Mucosa of descending colon (tissue), 3 donors: ENCODE results near the gene PHYHD1. TPM values are rescaled to one million over a fixed set of nuclear protein-coding genes. Genes with fewer than 3 reads are reported as not detected.
"Not testable (repeated sequence)": the region's sequence is repeated elsewhere in the genome, so short reads cannot be mapped to it uniquely, and the experiment has no call there.

Experiments used
- ATAC-seq: fragments of 200-7000 bp; cut with Tn5 transposase; one replicate; pipeline ENCODE4 v1.9.1; 2020; ENCODE audit warnings: mild to moderate bottlenecking, moderate library complexity
- DNase-seq, 3 donors: peaks; one replicate each; pipeline ENCODE4 v3.0.0-alpha.2; 2020
- H3K36me3 ChIP-seq: fragments of 200-600 bp; one replicate; pipeline ENCODE4 v1.8.0; 2021; ENCODE audit warnings: low read depth, mild to moderate bottlenecking
- H3K4me1 ChIP-seq: fragments of 200-600 bp; one replicate; pipeline ENCODE4 v1.8.0; 2021; ENCODE audit warnings: low read depth, mild to moderate bottlenecking
- H3K4me3 ChIP-seq: fragments of 200-600 bp; one replicate; pipeline ENCODE4 v1.8.0; 2021; ENCODE audit warnings: mild to moderate bottlenecking
- H3K9me3 ChIP-seq: fragments of 200-600 bp; one replicate; pipeline ENCODE4 v1.8.0; 2021; ENCODE audit warnings: mild to moderate bottlenecking
- intact Hi-C, 2 donors: fragments of 100-400 bp; cut with DNase I in 1 of 2; cut with micrococcal nuclease in 1 of 2; formaldehyde crosslinking; loops; one replicate each; pipeline versions ENCODE4 v1.11.0 to v1.11.1; 2022; cut with DNase I, micrococcal nuclease
- total RNA-seq, 3 donors: library from RNA; stranded (reverse); fragmentation: NEBNext Ultra II Directional in 2 of 3; extraction: Animal tissue kit (Norgen Biotek cat#: 25700) in 2 of 3; gene quantifications; one replicate each; pipeline versions ENCODE4 v1.2.1 to v1.2.4, GENCODE V29; 2021 to 2023
- TF ChIP-seq, protein P1 (sequence below): fragments of 200-600 bp; IDR thresholded peaks from one replicate; pipeline ENCODE4 v1.8.0; 2022; ENCODE audit warnings: antibody characterized with exemption, mild to moderate bottlenecking
- donor health status: DM: no; HTN: no; CAD: no; lungs with moderate emphysema.
- donor health status: DM: no; HTN: no; CAD: no.
- donor health status: DM: no; HTN: yes; CAD: no.

Gene PHYHD1
- total RNA-seq, 3 donors from 2014 or later, result 2.2 to 19.0 (median 5.2) TPM

DNA sequence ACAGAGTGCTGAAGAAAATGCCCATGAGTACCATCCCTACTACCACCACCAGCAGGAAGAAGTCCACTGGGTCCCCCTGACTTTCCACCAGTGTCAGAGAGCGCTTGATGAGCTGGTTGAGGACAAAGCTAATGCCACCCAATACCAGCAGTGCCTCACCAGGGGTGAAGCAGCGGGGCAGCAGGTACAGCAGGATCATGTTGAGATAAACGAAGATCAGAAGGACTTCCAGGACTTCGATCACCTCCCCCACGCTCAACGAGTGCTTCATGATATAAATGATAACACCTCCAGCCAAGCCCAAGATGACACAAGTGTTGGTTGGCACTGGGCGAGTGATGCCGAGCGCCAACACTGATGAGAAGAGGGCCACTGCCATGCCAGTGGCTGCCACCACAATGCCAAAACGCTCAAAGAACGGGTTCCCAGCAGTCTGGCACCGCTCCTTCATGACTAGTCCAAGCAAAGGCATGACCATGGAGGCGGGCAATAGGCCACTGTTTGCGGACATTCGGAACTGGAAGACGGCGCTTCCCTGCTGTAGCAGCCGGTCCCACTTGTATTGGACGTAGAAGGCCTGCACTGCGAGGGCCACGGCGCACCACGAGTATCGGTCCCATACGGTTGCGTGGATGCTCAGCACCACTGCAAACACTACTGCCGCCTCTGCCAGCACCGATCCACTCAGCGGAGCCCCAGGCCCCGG lies 25.9 kb downstream of the PHYHD1 start:
- Histone ChIP-seq H3K4me3 (peak overlapping the region; percentile 76), H3K36me3 (no peaks in the 10 kb centered on the region), H3K9me3 (no peaks in the 10 kb centered on the region), H3K4me1 (peaks cover 11% of the 10 kb centered on the region)
- intact Hi-C loops, result no loop called here
- DNase-seq (no peak), ATAC-seq (peak; percentile 59)
- TF ChIP-seq, protein P1, sequence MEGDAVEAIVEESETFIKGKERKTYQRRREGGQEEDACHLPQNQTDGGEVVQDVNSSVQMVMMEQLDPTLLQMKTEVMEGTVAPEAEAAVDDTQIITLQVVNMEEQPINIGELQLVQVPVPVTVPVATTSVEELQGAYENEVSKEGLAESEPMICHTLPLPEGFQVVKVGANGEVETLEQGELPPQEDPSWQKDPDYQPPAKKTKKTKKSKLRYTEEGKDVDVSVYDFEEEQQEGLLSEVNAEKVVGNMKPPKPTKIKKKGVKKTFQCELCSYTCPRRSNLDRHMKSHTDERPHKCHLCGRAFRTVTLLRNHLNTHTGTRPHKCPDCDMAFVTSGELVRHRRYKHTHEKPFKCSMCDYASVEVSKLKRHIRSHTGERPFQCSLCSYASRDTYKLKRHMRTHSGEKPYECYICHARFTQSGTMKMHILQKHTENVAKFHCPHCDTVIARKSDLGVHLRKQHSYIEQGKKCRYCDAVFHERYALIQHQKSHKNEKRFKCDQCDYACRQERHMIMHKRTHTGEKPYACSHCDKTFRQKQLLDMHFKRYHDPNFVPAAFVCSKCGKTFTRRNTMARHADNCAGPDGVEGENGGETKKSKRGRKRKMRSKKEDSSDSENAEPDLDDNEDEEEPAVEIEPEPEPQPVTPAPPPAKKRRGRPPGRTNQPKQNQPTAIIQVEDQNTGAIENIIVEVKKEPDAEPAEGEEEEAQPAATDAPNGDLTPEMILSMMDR, result no peak

DNA sequence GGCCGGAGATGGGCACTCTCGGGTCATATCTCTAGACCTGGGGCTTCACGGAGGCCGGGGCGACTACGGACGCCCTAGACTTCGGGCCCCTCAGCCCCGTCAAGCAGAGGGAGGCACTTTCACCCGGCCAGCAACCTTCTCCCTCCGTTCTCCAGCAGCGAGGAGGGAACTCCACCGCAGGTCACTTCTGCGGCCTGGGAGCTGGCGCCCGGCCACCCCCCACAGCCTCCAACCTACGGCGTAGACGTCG lies 26.4 kb downstream of the PHYHD1 start:
- peak; percentile 42 for ATAC-seq
- intact Hi-C loops, result no loop called here
- DNase-seq, result no peak

DNA sequence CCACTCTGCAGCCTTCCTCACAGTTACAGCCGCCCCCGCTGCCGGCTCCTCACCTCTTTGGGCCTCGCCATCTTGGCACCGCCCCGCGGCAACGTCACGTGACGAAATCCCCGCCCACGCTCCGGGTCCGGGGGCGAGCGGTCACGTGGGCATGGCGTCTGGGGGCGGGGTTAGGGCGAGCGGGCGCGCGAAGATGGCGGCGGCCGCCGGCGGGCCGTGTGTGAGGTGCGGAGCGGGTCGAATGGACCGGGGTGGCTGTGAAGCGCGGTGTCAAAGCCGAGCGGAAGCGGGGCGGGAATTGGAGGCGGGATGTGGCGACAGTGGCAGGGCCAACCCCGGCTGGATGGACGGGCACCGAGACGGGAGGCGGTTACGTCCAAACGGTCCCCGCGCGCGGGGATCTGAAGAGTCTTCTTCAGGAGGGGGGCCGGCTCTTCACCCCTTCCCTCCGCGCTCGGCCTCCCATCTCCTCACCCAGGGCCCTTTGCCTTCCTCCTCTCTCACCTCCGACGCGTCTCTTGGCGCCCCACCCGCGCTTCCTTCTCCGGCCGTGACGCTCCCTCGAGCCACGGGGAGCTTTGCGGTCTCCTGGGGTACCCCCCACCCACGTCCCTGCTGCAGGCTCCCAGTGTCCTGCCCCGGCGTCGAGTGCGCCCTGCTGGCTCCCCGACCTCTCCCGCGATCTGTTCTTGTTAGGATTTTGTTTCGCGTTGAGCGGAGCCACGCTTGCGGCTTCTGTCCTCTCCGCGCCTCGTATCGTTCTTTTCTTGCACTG lies 26.9 kb downstream of the PHYHD1 start, which contains the start of the genes DOLK and NUP188:
Gene DOLK, minus strand, starts transcription at position 77 of the 775 bp plus-strand sequence. CDS start 300 bp downstream, outside the sequence.
Gene NUP188, plus strand, starts transcription at position 173 of the 775 bp plus-strand sequence. Its CDS starts 21 bp downstream, at position 194.
- ATAC-seq (peak; percentile 96), DNase-seq (peak; percentile 97 to 99 (median 99))
- no peaks in the 10 kb centered on the region for H3K36me3 ChIP-seq
- no peaks in the 10 kb centered on the region for H3K9me3 ChIP-seq
- TF ChIP-seq, protein P1, result no peak
- H3K4me3 ChIP-seq, result peak within 1 kb of the TSS; percentile 76
- H3K4me1 ChIP-seq, result peaks cover 11% of the 10 kb centered on the region
- intact Hi-C loops, result no loop called here

More for the DNA sequence above, 26.4 kb downstream of the PHYHD1 start:
- H3K9me3 ChIP-seq, result no peaks in the 10 kb centered on the region
- H3K36me3 ChIP-seq, result no peaks in the 10 kb centered on the region
- TF ChIP-seq, protein P1, result no peak
- peaks cover 11% of the 10 kb centered on the region for H3K4me1 ChIP-seq
- peak overlapping the region; percentile 76 for H3K4me3 ChIP-seq

DNA sequence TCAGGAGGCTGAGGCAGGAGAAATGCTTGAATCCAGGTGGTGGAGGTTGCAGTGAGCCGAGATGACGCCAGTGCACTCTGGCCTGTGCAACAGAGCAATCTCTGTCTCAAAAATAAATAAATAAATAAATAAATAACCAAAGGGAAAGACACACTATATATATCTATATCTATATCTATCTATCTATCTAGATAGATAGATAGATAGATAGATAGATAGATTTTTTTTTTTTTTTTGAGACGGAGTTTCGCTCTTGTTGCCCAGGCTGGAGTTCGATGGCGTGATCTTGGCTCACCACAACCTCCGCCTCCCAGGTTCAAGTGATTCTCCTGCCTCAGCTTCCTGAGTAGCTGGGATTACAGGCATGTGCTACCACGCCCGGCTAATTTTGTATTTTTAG lies 40.6 kb downstream of the PHYHD1 start:
- H3K4me1 ChIP-seq, ATAC-seq, intact Hi-C loops, DNase-seq, H3K36me3 ChIP-seq, H3K9me3 ChIP-seq, H3K4me3 ChIP-seq: not testable (repeated sequence)

GRCh38 chr9:128969491-128969890 lies 48.7 kb downstream of the PHYHD1 start:
- no peaks in the 10 kb centered on the region for H3K9me3 ChIP-seq
- no peaks in the 10 kb centered on the region for H3K4me1 ChIP-seq
- H3K4me3 ChIP-seq, result no peak overlapping the region
- ATAC-seq, result no peak
- TF ChIP-seq, protein P1, result no peak
- no peaks in the 10 kb centered on the region for H3K36me3 ChIP-seq
- intact Hi-C loops, result no loop called here
- no peak for DNase-seq

DNA sequence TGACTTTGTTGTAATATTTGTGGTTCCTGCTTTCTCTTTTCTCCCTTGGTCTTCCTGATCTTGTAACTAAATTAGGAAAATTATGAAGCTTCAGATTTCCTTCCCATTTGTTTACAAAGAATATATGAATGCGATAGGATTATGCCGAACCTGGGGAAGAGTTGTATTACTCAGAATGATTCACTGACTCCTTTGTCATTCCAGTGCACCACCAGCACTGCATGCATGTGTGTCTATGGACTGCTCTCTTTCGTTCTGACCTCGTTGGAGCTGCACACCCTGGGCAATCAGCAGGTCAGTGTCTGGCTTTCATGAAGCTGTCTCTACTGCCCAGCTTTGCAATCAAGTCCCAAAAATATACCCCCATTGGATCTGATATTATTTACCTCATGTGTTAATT lies 52.2 kb downstream of the PHYHD1 start:
- H3K36me3 ChIP-seq, result no peaks in the 10 kb centered on the region
- intact Hi-C loops, result no loop called here
- TF ChIP-seq, protein P1, result no peak

More for the DNA sequence above, 52.2 kb downstream of the PHYHD1 start:
- no peak for ATAC-seq
- H3K4me1 ChIP-seq, result no peaks in the 10 kb centered on the region
- H3K9me3 ChIP-seq, result no peaks in the 10 kb centered on the region
- no peak overlapping the region for H3K4me3 ChIP-seq
- no peak for DNase-seq
